H1 (cell line): Measurements from ENCODE around the gene MRFAP1L1. TPM values are rescaled to one million over a fixed set of nuclear protein-coding genes. Genes with fewer than 3 reads are reported as not detected.

Experiments
- CTCF ChIA-PET: fragments of 300-600 bp; sonication (Branson Sonifier 250); formaldehyde crosslinking; loops from one replicate; lab custom pipeline; 2021; ENCODE audit not compliant: partially characterized antibody; lab: Charles Lee
- POLR2A ChIA-PET: fragments of 300-600 bp; sonication (Branson Sonifier 250); formaldehyde crosslinking; loops from one replicate; lab custom pipeline; 2021; ENCODE audit warnings: inconsistent platforms; ENCODE audit not compliant: partially characterized antibody; lab: Charles Lee
- DNase-seq, 2 experiments: peaks; one replicate each; pipeline versions ENCODE4 v3.0.0 to v3.0.0-alpha.2; 2010 to 2022; ENCODE audit warnings: low spot score in 2 of 2, low read depth in 1 of 2, mixed read lengths in 1 of 2
- FAIRE-seq: peaks from 2 replicates; lab custom pipeline; 2011; peaks lifted over from hg19 to GRCh38; lab: Jason Lieb, UNC
- H2AFZ ChIP-seq: 2 replicates; pipeline ENCODE4 v1.8.1; 2012; ENCODE audit warnings: low read length, inconsistent platforms
- H2AK5ac ChIP-seq: 2 replicates; pipeline ENCODE4 v1.6.1; 2013; ENCODE audit warnings: low read depth, low read length
- H2BK120ac ChIP-seq: replicated peaks from 2 replicates; pipeline ENCODE3; 2013; ENCODE audit warnings: low read depth, low read length, inconsistent platforms
- H2BK12ac ChIP-seq: 2 replicates; pipeline ENCODE4 v1.6.1; 2013; ENCODE audit warnings: low read depth, low read length
- H2BK15ac ChIP-seq: 2 replicates; pipeline ENCODE4 v1.6.1; 2013; ENCODE audit warnings: low read length
- H2BK20ac ChIP-seq: 2 replicates; pipeline ENCODE4 v1.6.1; 2013; ENCODE audit warnings: low read length
- H2BK5ac ChIP-seq: 2 replicates; pipeline ENCODE4 v1.6.1; 2013; ENCODE audit warnings: low read depth, low read length
- H3K14ac ChIP-seq: 2 replicates; pipeline ENCODE4 v1.6.1; 2013; ENCODE audit warnings: inconsistent platforms; ENCODE audit not compliant: insufficient read length
- H3K18ac ChIP-seq: 2 replicates; pipeline ENCODE4 v1.6.1; 2013; ENCODE audit warnings: low read length; ENCODE audit errors: extremely low read depth
- H3K23ac ChIP-seq: 2 replicates; pipeline ENCODE4 v1.6.1; 2013; ENCODE audit warnings: inconsistent platforms; ENCODE audit not compliant: insufficient read length
- H3K23me2 ChIP-seq: 2 replicates; pipeline ENCODE4 v1.6.1; 2013; ENCODE audit warnings: low read depth, low read length
- H3K27ac ChIP-seq: 2 replicates; pipeline ENCODE4 v1.6.1; 2011; ENCODE audit warnings: low read depth, low read length, inconsistent platforms
- H3K27me3 ChIP-seq, 4 experiments: replicated peaks in 1 of 4; 1 replicate in 1 of 4; 2 replicates in 3 of 4; pipeline versions ENCODE4 v1.6.1 to v1.8.1; 2011 to 2013; ENCODE audit warnings: low read length in 3 of 4, mild to moderate bottlenecking in 3 of 4, inconsistent platforms in 2 of 4, mixed read lengths in 2 of 4, moderate library complexity in 1 of 4; ENCODE audit not compliant: control insufficient read depth in 3 of 4, insufficient read depth in 3 of 4; ENCODE audit errors: extremely low read depth in 1 of 4
- H3K36me3 ChIP-seq, 4 experiments: 2 replicates each; pipeline versions ENCODE4 v1.6.1 to v1.8.1; 2011 to 2013; ENCODE audit warnings: mild to moderate bottlenecking in 4 of 4, low read length in 3 of 4, moderate library complexity in 2 of 4, control low read depth in 1 of 4, inconsistent platforms in 1 of 4; ENCODE audit not compliant: insufficient read depth in 4 of 4, control insufficient read depth in 2 of 4
- H3K4ac ChIP-seq: replicated peaks from 2 replicates; pipeline ENCODE3; 2013; ENCODE audit warnings: low read length, low read depth, mixed read lengths, inconsistent platforms; ENCODE audit not compliant: insufficient read length
- H3K4me1 ChIP-seq, 4 experiments: replicated peaks in 1 of 4; 1 replicate in 1 of 4; 2 replicates in 3 of 4; pipeline versions ENCODE4 v1.6.1 to v1.8.1; 2011 to 2013; ENCODE audit warnings: low read length in 3 of 4, inconsistent platforms in 2 of 4, mixed read lengths in 1 of 4; ENCODE audit not compliant: insufficient read depth in 4 of 4, control insufficient read depth in 3 of 4
- H3K4me2 ChIP-seq, 2 experiments: 2 replicates each; pipeline versions ENCODE4 v1.6.1 to v1.8.1; 2011 to 2013; ENCODE audit warnings: low read depth in 2 of 2, low read length in 2 of 2, control low read depth in 1 of 2, inconsistent platforms in 1 of 2, mild to moderate bottlenecking in 1 of 2; ENCODE audit not compliant: insufficient read depth in 1 of 2
- H3K4me3 ChIP-seq, 4 experiments: fragments of 200-600, 300-600 bp in 1 of 4; sonication (generic), shearing (Covaris generic), sonication (Bioruptor Twin) in 1 of 4; 2 replicates each; pipeline versions ENCODE4 v1.5.1 to v1.8.1; 2011 to 2016; ENCODE audit warnings: low read length in 4 of 4, low read depth in 3 of 4, control low read depth in 2 of 4, inconsistent platforms in 2 of 4, mild to moderate bottlenecking in 2 of 4, mixed read lengths in 1 of 4, moderate library complexity in 1 of 4; ENCODE audit not compliant: insufficient read depth in 2 of 4; ENCODE audit errors: extremely low read depth in 1 of 4
- H3K56ac ChIP-seq: replicated peaks from 2 replicates; pipeline ENCODE3; 2013; ENCODE audit warnings: low read depth, mild to moderate bottlenecking, mixed read lengths, low read length, inconsistent platforms; ENCODE audit not compliant: insufficient read length
- H3K79me1 ChIP-seq: 2 replicates; pipeline ENCODE4 v1.6.1; 2013; ENCODE audit warnings: low read depth, low read length, control low read depth
- H3K79me2 ChIP-seq, 2 experiments: 2 replicates each; pipeline versions ENCODE4 v1.6.1 to v1.8.1; 2012 to 2013; ENCODE audit warnings: low read length in 2 of 2, mild to moderate bottlenecking in 2 of 2, inconsistent platforms in 1 of 2; ENCODE audit not compliant: insufficient read depth in 2 of 2, control insufficient read depth in 1 of 2
- H3K9ac ChIP-seq, 4 experiments: replicated peaks in 1 of 4; 1 replicate in 1 of 4; 2 replicates in 3 of 4; pipeline versions ENCODE4 v1.6.1 to v1.8.1; 2011 to 2013; ENCODE audit warnings: low read depth in 3 of 4, low read length in 3 of 4, control low read depth in 2 of 4, mild to moderate bottlenecking in 2 of 4, moderate library complexity in 2 of 4, inconsistent platforms in 1 of 4; ENCODE audit errors: extremely low read depth in 1 of 4
- H3K9me3 ChIP-seq, 2 experiments: 2 replicates each; pipeline versions ENCODE4 v1.6.1 to v1.8.1; 2012 to 2013; ENCODE audit warnings: mild to moderate bottlenecking in 2 of 2, moderate library complexity in 2 of 2, control low read depth in 1 of 2, inconsistent platforms in 1 of 2, low read depth in 1 of 2, low read length in 1 of 2, mixed read lengths in 1 of 2; ENCODE audit not compliant: insufficient read depth in 2 of 2
- H4K20me1 ChIP-seq, 2 experiments: replicated peaks in 1 of 2; 2 replicates each; pipeline versions ENCODE3 to v1.8.1; 2011 to 2013; ENCODE audit warnings: inconsistent platforms in 2 of 2, low read length in 2 of 2, mild to moderate bottlenecking in 1 of 2; ENCODE audit not compliant: insufficient read depth in 2 of 2, control insufficient read depth in 1 of 2
- H4K5ac ChIP-seq: 2 replicates; pipeline ENCODE4 v1.6.1; 2013; ENCODE audit warnings: low read length, low read depth, mixed read lengths, inconsistent platforms; ENCODE audit not compliant: insufficient read length
- H4K8ac ChIP-seq: 2 replicates; pipeline ENCODE4 v1.8.0; 2013; ENCODE audit warnings: mild to moderate bottlenecking, moderate library complexity, low read length, inconsistent platforms; ENCODE audit not compliant: insufficient read depth; ENCODE audit errors: extremely low read depth
- H4K91ac ChIP-seq: replicated peaks from 2 replicates; pipeline ENCODE3; 2013; ENCODE audit warnings: low read length, mixed read lengths, inconsistent platforms; ENCODE audit not compliant: insufficient read length
- CBX5 ChIP-seq: fragments of 300-800, 300-1000 bp; sonication (generic); IDR thresholded peaks from 2 replicates; pipeline ENCODE4 v1.7.1; 2016; ENCODE audit warnings: antibody characterized with exemption, low read length, low read depth
- CTBP2 ChIP-seq: IDR thresholded peaks from 2 replicates; pipeline ENCODE4 v1.7.0; 2011; ENCODE audit warnings: borderline replicate concordance, mild to moderate bottlenecking, moderate library complexity, mixed read lengths, low read length; ENCODE audit not compliant: insufficient read depth, insufficient read length
- EZH2 ChIP-seq: fragments of 200-600 bp; sonication (generic); IDR thresholded peaks from 2 replicates; pipeline ENCODE4 v1.7.1; 2012; ENCODE audit warnings: low read depth, mild to moderate bottlenecking, moderate library complexity, low read length, inconsistent platforms; ENCODE audit not compliant: severe bottlenecking
- KDM1A ChIP-seq: fragments of 200-600, 300-600 bp; sonication (generic); IDR thresholded peaks from 2 replicates; pipeline ENCODE4 v1.7.1; 2016; ENCODE audit warnings: mild to moderate bottlenecking, low read length, borderline replicate concordance
- RAD21 ChIP-seq, 2 experiments: IDR thresholded peaks in 1 of 2; conservative IDR thresholded peaks in 1 of 2; 2 replicates each; pipeline ENCODE4 v1.6.1; 2011; ENCODE audit warnings: low read depth in 2 of 2, low read length in 2 of 2, improper control_type of control experiment in 1 of 2, inconsistent platforms in 1 of 2, mild to moderate bottlenecking in 1 of 2, moderate library complexity in 1 of 2
- RBBP5 ChIP-seq: IDR thresholded peaks from 2 replicates; pipeline ENCODE4 v1.7.1; 2012; ENCODE audit warnings: low read depth, mild to moderate bottlenecking, inconsistent platforms, low read length, moderate library complexity, borderline replicate concordance
- SP2 ChIP-seq: IDR thresholded peaks from 2 replicates; pipeline ENCODE4 v1.6.1; 2012; ENCODE audit warnings: mild to moderate bottlenecking, low read length, inconsistent platforms
- SRF ChIP-seq: IDR thresholded peaks from 2 replicates; pipeline ENCODE4 v1.6.1; 2011; ENCODE audit warnings: mild to moderate bottlenecking, low read depth, low read length, moderate library complexity
- SUZ12 ChIP-seq: fragments of 200-600 bp; sonication (generic); IDR thresholded peaks from 2 replicates; pipeline ENCODE4 v1.6.1; 2012; ENCODE audit warnings: mild to moderate bottlenecking, inconsistent platforms, low read length, moderate library complexity, mixed read lengths
- TAF1 ChIP-seq: IDR thresholded peaks from 2 replicates; pipeline ENCODE4 v1.6.1; 2011; ENCODE audit warnings: mild to moderate bottlenecking, low read depth, low read length
- TEAD4 ChIP-seq: IDR thresholded peaks from 2 replicates; pipeline ENCODE4 v1.6.1; 2012; ENCODE audit warnings: low read depth, low read length, inconsistent platforms, mixed read lengths
- ZNF274 ChIP-seq: IDR thresholded peaks from 2 replicates; pipeline ENCODE4 v1.7.0; 2012; ENCODE audit warnings: low read length, borderline replicate concordance; ENCODE audit errors: extremely low read depth
- WGBS, 2 experiments: shearing (Covaris generic) in 1 of 2; methylation state at CpG; one replicate each; pipeline versions ENCODE4 v1.1.6 to v1.1.7; 2013 to 2015; ENCODE audit warnings: low lambda C conversion rate in 2 of 2, mixed read lengths in 2 of 2, inconsistent platforms in 1 of 2, low coverage in 1 of 2, missing lambda C conversion rate in 1 of 2; ENCODE audit not compliant: insufficient replicate concordance in 2 of 2, insufficient coverage in 1 of 2, insufficient read length in 1 of 2; ENCODE audit errors: extremely low coverage in 1 of 2, missing lambda C conversion rate in 1 of 2; 5-methylcytosine and 5-hydroxymethylcytosine counted together
- polyA plus RNA-seq, 7 experiments: library from polyadenylated mRNA; depleted of rRNA in 3 of 7; stranded (reverse) in 5 of 7; unstranded in 2 of 7; fragments of >200 nt in 5 of 7; fragments of 200-250 nt in 2 of 7; gene quantifications; 1 replicate in 5 of 7; 2 replicates in 1 of 7; 4 replicates in 1 of 7; pipeline versions ENCODE4 v1.2.1 to v1.2.3, GENCODE V29; 2011 to 2013; ENCODE audit warnings: missing spikeins in 2 of 7, mixed read lengths in 2 of 7
- total RNA-seq: library from RNA; stranded (reverse); fragmentation: NEBNext Ultra II Directional; extraction: Animal tissue kit (Norgen Biotek cat#: 25700); gene quantifications from 2 replicates; pipeline ENCODE4 v1.2.1, GENCODE V29; 2021
- TF ChIP-seq, protein P1 (sequence below): IDR thresholded peaks from 2 replicates; pipeline ENCODE4 v1.6.1; 2012; ENCODE audit warnings: inconsistent platforms

The MRFAP1L1 gene
- total and polyA plus RNA-seq, 2 of the 8 experiments (the other 6 are each of a cell fraction or from before 2014, with no cell fraction given), result 26.8 to 54.3 TPM

DNA sequence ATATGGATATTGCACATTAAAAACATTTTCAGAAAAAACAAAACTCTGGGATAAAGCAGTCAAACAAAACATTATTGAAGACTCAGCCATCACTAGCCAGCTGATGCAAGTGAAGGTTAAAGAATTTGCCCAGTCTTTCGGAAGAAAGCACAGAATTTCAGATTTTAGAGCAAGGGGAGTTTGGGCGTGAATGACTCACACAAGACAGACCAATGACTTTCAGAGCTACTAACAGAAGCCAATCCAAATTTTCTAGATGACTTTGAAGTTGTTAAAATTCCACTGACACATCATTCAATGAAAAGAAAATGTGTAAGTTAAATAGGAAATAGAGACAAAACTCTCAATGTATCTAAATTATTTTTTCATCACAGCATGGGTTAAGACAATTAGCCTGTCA lies 4.0 kb downstream of the MRFAP1L1 start:
- no peak overlapping the region for H4K91ac ChIP-seq
- H3K4me3 ChIP-seq, result no peak overlapping the region
- H2BK120ac ChIP-seq, result no peak overlapping the region
- H2BK15ac ChIP-seq, result no peak overlapping the region
- no peak overlapping the region for H3K9ac ChIP-seq
- peaks cover 0 to 7% of the 10 kb centered on the region in 2 experiments for H4K20me1 ChIP-seq
- no peak overlapping the region for H3K56ac ChIP-seq
- H3K14ac ChIP-seq, result no peak overlapping the region
- POLR2A ChIA-PET, result interaction anchor here (1.2 to 1.3 kb wide), 2 partner anchors 23 to 32 kb away, joined by 4 to 5 read pairs; a partner anchor contains a TSS
- CTCF ChIA-PET, result interaction anchor here (1.1 to 1.9 kb wide), 2 partner anchors 31 to 96 kb away, joined by 3 to 6 read pairs; a partner anchor contains a TSS
- H2BK20ac ChIP-seq, result no peak overlapping the region
- peaks cover 0 to 22% (median 7%) of the 10 kb centered on the region in 4 experiments; a peak in 5 of 8 replicates for H3K36me3 ChIP-seq
- no peak overlapping the region for H3K23ac ChIP-seq
- no peak overlapping the region for H3K4ac ChIP-seq
- H3K18ac ChIP-seq, result no peak overlapping the region
- peaks cover 3 to 5% of the 10 kb centered on the region in 2 experiments; a peak in 2 of 4 replicates for H3K9me3 ChIP-seq
- peaks cover 0 to 17% (median 5%) of the 10 kb centered on the region in 4 experiments; a peak in 6 of 7 replicates for H3K4me1 ChIP-seq
- H2AFZ ChIP-seq, result no peak overlapping the region
- peaks cover 24 to 60% of the 10 kb centered on the region in 2 experiments for H3K79me2 ChIP-seq
- no peaks in the 10 kb centered on the region for H3K27me3 ChIP-seq
- no peak overlapping the region for H2BK5ac ChIP-seq
- no peak overlapping the region for H3K27ac ChIP-seq
- no peak overlapping the region for H4K5ac ChIP-seq
- H3K79me1 ChIP-seq, result peaks cover 17% of the 10 kb centered on the region
- no peak overlapping the region for H2AK5ac ChIP-seq
- H4K8ac ChIP-seq, result no peak overlapping the region
- FAIRE-seq (no peak), DNase-seq (no peak)
- H3K23me2 ChIP-seq, result peaks cover 14% of the 10 kb centered on the region
- 96% methylated on average over 2 of the region's 2 CpGs; no CpG with 5 or more reads in 1 of the 2 experiments for WGBS, 2 experiments
- H3K4me2 ChIP-seq, result no peak overlapping the region
- no peak overlapping the region for H2BK12ac ChIP-seq
- TF ChIP-seq SRF (no peak), KDM1A (no peak), ZNF274 (no peak), SUZ12 (no peak), RBBP5 (no peak), CTBP2 (no peak), SP2 (no peak), CBX5 (no peak), TEAD4 (no peak), TAF1 (no peak), EZH2 (no peak), RAD21 (IDR thresholded peaks at IDR 0.05 in 1 of 2, conservative IDR thresholded peaks at IDR 0.05 in 1 of 2; ENCODE audit: low read depth in 2 of 2, low read length in 2 of 2) (no peak)
- TF ChIP-seq, protein P1, sequence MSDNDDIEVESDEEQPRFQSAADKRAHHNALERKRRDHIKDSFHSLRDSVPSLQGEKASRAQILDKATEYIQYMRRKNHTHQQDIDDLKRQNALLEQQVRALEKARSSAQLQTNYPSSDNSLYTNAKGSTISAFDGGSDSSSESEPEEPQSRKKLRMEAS, result no peak
